ENCODE measurements around the gene SDCBP2. TPM values are rescaled to one million over a fixed set of nuclear protein-coding genes. Genes with fewer than 3 reads are reported as not detected.

SDCBP2 gene
- total and polyA plus RNA-seq, 2 of the 13 experiments (the other 11 are each of a cell fraction or from before 2014, with no cell fraction given), result 1.2 to 2.4 TPM

DNA sequence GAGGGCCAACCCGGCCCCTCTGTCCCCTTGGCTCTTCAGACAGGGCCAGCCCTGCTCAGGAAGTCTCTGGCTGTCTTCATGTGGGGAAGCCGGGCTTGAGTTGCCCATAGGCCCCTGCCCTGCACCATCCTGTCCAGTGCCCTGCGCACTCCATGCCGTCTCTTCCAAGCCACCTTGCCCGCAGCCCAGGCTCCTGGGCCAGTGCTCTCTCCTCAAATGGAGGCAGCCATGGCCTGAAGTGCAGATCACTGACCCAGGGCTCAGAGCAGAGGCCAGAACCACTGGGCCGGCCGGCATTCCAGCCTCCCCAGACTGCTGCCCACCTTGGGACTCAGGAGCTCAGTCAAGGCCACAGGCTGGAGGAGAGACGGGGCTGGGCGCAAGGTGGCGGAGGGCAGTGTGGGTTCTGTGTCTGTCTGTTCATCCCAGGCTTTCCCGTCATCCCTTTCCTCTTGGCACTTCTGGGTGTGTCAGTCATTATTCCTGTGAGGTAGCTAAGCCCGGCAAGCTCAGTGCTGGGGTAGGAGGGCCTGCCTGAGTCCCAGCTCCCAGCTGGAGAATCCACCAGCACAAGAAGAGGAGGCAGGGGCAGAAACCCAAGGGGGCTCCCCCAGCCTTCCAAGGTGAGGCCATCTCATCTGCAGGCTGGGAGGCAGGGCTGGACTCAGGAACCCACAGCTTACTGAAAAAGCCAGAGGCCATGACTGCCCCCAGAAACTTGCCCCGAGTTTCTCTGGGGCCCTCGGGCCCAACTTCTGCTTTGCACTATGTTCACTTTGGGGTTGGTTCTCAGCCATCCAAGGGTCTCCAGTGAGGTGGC is 22.4 kb downstream of the SDCBP2 start:
- H4K20me1 ChIP-seq (ENCODE audit: insufficient read depth, low read length), result no peaks in the 10 kb centered on the region
- H3K4me2 ChIP-seq (ENCODE audit: low read depth, low read length), result no peak overlapping the region
- H3K36me3 ChIP-seq (replicated peaks in 1 of 2; ENCODE audit: control insufficient read depth in 1 of 2, insufficient read depth in 2 of 2, low read length in 2 of 2), result no peaks in the 10 kb centered on the region
- no peak overlapping the region for H3K27ac ChIP-seq (ENCODE audit: extremely low read length, insufficient read depth, low read length)
- no peaks in the 10 kb centered on the region for H3K4me1 ChIP-seq (ENCODE audit: insufficient read depth, low read length)
- intact Hi-C loops (cut with micrococcal nuclease; ENCODE audit: unreplicated experiment), result no loop called here
- DNase-seq (ENCODE audit: low spot score) (no peak), FAIRE-seq (no peak), ATAC-seq (no peak)
- no peak overlapping the region for H3K4me3 ChIP-seq (replicated peaks in 1 of 3; ENCODE audit: insufficient read depth in 1 of 3, low read depth in 2 of 3, low read length in 3 of 3)
- H3K79me2 ChIP-seq (ENCODE audit: insufficient read depth, low read length), result no peaks in the 10 kb centered on the region
- no peak overlapping the region for H2AFZ ChIP-seq (ENCODE audit: low read length)
- H3K9ac ChIP-seq (ENCODE audit: insufficient read depth, low read depth, low read length), result no peak overlapping the region
- no TSS peak for BruUV-seq (replicated peaks)
- H3K9me3 ChIP-seq (ENCODE audit: low read length), result no peaks in the 10 kb centered on the region
- POLR2A ChIA-PET, result interaction anchor here (0.9 kb wide), 1 partner anchor 19 kb away, joined by 4 read pairs; no protein-coding TSS in a partner anchor
- CTCF ChIA-PET (ENCODE audit: low intra/inter-chr PET ratio, low total read pairs), result no interaction called here
- in situ Hi-C loops (cut with HindIII; ENCODE audit: extremely low pct_ligation_motif_present, low pct_unique_long_range_greater_than_20kb), result no loop called here
- 46% methylated on average over 9 of the region's 14 CpGs for WGBS (ENCODE audit: low lambda C conversion rate)
- TF ChIP-seq, protein P1, sequence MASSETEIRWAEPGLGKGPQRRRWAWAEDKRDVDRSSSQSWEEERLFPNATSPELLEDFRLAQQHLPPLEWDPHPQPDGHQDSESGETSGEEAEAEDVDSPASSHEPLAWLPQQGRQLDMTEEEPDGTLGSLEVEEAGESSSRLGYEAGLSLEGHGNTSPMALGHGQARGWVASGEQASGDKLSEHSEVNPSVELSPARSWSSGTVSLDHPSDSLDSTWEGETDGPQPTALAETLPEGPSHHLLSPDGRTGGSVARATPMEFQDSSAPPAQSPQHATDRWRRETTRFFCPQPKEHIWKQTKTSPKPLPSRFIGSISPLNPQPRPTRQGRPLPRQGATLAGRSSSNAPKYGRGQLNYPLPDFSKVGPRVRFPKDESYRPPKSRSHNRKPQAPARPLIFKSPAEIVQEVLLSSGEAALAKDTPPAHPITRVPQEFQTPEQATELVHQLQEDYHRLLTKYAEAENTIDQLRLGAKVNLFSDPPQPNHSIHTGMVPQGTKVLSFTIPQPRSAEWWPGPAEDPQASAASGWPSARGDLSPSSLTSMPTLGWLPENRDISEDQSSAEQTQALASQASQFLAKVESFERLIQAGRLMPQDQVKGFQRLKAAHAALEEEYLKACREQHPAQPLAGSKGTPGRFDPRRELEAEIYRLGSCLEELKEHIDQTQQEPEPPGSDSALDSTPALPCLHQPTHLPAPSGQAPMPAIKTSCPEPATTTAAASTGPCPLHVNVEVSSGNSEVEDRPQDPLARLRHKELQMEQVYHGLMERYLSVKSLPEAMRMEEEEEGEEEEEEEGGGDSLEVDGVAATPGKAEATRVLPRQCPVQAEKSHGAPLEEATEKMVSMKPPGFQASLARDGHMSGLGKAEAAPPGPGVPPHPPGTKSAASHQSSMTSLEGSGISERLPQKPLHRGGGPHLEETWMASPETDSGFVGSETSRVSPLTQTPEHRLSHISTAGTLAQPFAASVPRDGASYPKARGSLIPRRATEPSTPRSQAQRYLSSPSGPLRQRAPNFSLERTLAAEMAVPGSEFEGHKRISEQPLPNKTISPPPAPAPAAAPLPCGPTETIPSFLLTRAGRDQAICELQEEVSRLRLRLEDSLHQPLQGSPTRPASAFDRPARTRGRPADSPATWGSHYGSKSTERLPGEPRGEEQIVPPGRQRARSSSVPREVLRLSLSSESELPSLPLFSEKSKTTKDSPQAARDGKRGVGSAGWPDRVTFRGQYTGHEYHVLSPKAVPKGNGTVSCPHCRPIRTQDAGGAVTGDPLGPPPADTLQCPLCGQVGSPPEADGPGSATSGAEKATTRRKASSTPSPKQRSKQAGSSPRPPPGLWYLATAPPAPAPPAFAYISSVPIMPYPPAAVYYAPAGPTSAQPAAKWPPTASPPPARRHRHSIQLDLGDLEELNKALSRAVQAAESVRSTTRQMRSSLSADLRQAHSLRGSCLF (CRISPR knock-in tag; IDR thresholded peaks at IDR 0.05; ENCODE audit: borderline replicate concordance), result no peak
- 0 out of 2 replicates have a peak, but pooled peaks have one; percentile 21 for TF ChIP-seq SRY (CRISPR knock-in tag; IDR thresholded peaks at IDR 0.05)
- TF ChIP-seq ZBTB1 (CRISPR knock-in tag; IDR thresholded peaks at IDR 0.05; ENCODE audit: borderline replicate concordance), result no peak
- TF ChIP-seq ZGPAT (CRISPR knock-in tag; IDR thresholded peaks at IDR 0.05), result no peak
- peak; percentile 93 for TF ChIP-seq PRDM15 (CRISPR knock-in tag; IDR thresholded peaks at IDR 0.05)
- peaks cover 10 to 40% of the 10 kb centered on the region in 2 experiments; a peak in 4 of 5 replicates for H3K27me3 ChIP-seq (ENCODE audit: control insufficient read depth in 1 of 2, insufficient read depth in 2 of 2, low read length in 2 of 2)
